GM21529 (cell line): Measurements from ENCODE around the gene DLG2.

Experiments used
- ATAC-seq: cut with Tn5 transposase; IDR thresholded peaks from one replicate; pipeline ENCODE4 v1.9.1; 2021; ENCODE audit not compliant: unreplicated experiment

DLG2 gene

GRCh38 chr11:83922318-83922717, 1704.8 kb downstream of the DLG2 start:
- ATAC-seq: no peak

DNA sequence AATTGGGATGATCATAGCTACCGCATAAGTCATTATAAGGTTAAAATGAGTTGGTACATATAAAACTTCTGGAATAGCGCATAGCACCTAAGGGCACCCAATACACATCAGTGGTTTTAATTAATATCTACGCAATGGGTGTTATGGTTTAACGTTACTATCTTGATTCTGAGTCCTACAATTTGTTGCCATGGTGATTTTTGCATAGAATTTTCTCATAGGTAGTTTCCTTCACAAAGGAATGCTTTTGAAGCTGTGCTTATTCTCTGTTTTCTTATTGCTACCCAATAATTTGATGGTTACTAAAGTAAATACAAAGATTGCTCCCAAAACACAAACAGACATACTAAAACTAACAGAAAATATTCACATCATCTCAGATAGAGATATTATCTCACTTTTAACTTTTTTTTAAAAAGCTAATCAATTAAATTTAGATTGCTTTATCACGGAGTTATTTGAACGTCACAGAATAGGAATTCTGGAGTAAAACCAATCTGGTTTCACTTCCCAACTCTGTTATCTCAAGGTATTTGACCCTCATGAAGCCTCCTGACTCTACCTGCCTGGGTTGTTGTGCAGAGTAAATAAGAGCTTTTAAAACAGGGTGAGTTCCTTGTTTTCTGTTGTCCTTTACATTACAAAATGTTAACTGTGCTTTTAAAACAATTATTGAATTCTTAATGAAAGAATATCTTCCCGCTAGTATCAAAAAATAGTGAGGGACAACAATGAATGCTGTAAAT, 1705.5 kb downstream of the DLG2 start:
- no peak for ATAC-seq

DNA sequence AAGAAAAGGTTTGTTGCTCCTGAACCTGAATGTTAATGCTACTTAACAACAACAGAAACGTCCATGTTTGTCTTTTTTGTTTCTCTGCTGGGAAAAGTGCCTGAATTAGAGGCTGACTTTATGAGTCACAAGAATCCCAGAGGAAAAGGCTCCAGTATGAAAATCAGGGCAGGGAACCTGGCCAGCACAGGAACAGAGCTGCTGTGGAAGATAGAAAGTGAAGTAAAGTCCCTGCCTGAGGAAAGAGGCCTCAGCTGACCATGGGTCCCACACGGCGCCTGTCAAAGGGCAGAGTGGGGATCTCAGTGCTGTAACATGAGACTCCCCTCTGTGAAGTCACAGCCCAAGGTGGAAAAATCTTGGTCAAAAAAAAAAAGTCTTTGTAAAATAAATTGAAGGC, 1708.7 kb downstream of the DLG2 start:
- no peak for ATAC-seq

DNA sequence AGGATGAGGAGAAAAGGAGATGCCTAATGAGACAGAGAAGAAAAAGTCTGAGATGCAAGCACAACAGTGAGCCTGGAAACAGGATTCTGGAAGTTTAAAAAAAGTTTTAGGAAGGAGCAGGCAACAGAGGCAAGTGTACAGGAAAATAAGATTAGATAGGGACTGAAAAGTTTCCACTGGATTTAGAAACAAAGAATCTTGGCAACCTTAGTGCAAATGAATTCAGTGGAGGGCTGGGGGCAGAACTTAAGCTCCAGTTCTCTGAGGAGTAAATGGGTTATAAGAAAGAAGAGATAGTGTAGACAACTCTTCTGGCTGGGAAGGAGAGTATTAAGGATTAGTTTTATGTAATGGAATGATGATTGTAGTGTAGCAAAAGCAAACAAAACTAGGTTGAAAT, 1712.1 kb downstream of the DLG2 start:
- ATAC-seq: no peak

DNA sequence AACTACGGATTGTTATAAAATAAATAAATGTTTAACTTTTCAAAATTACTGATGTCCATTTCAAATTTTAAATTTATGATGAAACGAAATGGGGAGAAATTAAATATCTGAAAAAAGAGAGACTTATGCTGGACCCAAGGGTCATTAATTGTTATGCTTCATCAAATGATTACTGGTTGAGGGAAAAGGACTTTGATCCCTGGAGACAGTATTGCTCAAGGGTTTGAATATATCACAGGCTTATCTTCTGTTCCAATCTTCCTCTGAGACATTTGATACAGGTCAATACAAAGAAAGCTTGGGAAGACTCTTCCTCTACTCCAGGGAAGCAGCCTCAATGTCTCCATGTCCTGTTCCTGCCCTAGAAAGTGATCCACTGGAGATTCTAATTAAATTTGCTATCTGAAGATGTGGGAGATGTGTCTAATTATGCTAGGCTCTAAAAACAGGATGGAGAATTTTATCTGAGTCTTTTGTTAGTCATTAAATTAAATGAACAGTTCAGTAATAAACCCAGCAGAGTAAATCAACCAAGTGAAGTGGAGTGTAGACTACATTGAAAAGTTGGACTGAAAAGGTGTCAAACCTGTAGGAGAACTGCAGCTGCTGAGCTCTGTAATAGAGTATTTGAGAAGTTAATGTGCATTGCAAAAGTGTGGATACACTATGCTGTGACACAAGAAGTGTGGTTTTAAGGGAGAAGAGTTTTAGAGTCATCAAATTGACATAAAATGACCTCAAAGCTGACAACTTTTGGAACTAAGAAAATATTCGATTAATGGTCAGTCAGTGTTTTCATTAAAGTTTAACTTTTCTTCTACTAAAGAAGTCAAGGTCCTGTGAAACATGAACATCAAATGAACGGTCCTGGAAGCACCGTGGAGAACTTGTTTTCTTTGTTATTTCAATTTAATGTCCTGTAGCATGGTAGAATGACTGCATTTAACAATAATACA, 1717.3 kb downstream of the DLG2 start:
- no peak for ATAC-seq

GRCh38 chr11:83908298-83908856, 1718.8 kb downstream of the DLG2 start:
- ATAC-seq: no peak

DNA sequence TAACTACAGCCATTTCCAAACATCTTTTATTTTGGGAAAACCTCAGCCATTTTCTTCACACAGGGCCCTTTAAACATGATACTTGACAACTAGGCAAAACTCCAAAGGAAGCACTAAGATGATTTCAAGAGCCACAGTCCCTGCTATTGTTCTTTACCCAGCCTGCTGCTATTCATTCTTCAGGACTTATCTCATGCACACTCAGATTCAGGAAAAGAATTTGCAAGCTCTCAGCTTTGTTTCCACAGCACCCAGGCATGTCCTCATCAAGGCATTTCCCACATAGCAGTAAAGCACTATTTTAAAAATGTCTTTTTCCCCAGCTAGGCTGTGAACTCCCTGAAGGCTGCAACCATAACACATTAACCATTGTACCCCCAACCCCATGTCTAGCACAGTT, 1731.6 kb downstream of the DLG2 start:
- no peak for ATAC-seq

GRCh38 chr11:83881428-83881827, 1745.7 kb downstream of the DLG2 start:
- no peak for ATAC-seq

- no peak for ATAC-seq
Measured at GRCh38 chr11:83871054-83871453, 1756.1 kb downstream of the DLG2 start.

DNA sequence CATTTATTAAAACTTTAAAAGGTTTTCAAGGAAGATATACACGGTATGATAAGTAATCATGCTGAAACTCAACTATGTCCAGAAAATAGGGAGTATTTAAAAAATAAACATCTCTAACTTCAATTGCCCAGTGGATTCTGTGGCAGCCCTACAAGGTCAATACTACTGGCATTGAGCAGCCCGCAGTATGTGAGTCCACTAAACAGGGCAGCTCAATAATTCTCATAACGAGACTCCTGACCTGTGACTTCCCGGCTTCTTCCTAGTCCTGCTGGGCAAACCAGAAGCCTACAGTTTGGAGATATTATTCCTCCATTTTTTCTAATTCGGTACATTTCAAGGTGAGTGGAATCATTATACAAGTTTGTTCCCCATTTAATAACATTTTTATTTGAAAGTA, 1760.5 kb downstream of the DLG2 start:
- ATAC-seq: no peak

GRCh38 chr11:83865636-83866461, 1761.3 kb downstream of the DLG2 start:
- ATAC-seq: no peak

DNA sequence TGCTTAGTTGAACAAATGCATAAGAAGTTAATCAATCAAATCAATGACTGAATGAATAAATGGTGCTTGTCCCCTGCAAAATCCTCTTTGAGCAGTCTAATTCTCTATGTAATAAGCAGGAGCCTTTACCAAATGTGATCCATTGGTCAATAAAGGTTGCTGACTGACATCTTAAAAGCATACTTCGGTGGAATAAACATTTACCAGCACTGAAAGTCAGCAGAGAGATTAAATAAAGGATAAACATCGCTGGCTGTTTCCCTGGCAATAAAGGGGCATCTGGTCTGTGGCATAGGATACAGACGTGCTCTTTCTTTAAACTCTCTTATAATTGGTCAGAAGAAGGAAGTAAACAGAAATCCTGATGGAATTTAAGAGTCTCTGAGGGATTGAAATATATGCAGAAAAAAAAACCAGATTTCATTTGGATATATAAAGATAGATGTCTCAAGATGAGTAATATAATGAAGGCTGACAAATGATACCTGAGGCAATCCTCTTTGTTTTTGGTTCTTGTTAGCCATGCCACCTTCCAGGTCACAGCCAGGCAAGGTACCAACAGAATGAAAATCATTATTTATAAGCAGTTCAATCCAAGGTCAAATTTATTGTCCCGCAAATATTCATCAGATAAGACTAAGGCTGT, 1762.6 kb downstream of the DLG2 start:
- ATAC-seq: no peak

GRCh38 chr11:83863272-83863671, 1763.9 kb downstream of the DLG2 start:
- no peak for ATAC-seq

GRCh38 chr11:83862691-83863090, 1764.5 kb downstream of the DLG2 start:
- ATAC-seq: no peak

GRCh38 chr11:83862033-83862432, 1765.1 kb downstream of the DLG2 start:
- ATAC-seq: no peak

DNA sequence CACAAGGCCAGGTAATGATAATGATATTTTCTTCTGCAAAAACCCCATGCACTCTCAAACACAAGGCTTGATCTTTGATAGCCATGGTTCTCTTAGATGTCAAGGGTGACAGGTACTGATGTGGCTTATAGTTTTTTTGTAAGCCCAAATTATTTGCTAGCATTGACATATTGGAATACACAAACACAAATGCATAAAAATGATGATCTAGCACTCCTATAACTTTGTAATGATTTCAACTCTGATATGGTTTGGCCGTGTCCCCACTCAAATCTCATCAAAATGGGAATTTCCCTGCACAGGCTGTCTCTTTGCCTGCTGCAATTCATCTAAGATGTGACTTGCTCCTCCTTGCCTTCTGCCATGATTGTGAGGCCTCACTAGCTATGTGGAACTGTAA, 1768.5 kb downstream of the DLG2 start:
- no peak for ATAC-seq

DNA sequence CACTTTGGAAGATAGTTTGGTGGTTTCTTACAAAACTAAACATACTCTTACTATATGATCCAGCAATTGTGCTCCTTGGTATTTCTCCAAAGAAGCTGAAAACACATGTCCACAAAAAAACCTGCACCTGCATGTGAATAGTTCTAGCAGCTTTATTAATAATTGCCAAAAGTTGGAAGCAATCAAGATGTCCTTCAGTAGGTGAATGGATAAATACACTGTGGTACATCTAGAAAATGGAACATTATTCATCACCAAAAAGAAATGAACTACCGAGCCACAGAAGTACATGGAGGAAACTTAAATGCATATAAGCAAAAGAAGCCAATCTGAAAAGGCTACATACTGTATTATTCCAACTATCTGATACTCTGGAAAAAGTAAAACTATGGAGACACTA, 1771.9 kb downstream of the DLG2 start:
- ATAC-seq: no peak

GRCh38 chr11:83852775-83853442, 1774.2 kb downstream of the DLG2 start:
- no peak for ATAC-seq

DNA sequence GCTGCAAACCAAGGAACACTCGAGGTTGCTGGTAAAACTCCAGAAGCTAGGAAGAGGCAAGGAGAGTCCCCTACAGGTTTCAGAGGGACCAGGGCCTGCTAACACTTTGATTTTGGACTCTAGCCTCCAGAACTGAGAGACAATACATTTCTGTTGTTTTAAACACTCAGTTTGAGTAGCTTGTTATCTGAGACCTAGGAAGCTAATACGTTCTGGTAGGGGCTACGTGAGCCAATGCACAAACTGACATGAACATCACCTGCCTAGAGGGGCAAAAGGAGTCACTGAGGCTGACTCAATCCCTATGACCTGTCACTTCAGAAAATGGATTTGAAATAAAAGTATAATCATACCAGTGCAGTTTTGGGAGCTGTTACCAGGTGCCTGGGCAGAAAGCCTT, 1775.1 kb downstream of the DLG2 start:
- ATAC-seq: no peak

GRCh38 chr11:83847467-83848034, 1779.6 kb downstream of the DLG2 start:
- ATAC-seq: no peak
